OCI-M2 (cell line): ENCODE results near the gene STXBP2.

Experiments
- DNase-seq: peaks from one replicate; lab custom pipeline; 2025; ENCODE audit not compliant: unreplicated experiment; lab: John Stamatoyannopoulos, UW

Gene STXBP2

DNA sequence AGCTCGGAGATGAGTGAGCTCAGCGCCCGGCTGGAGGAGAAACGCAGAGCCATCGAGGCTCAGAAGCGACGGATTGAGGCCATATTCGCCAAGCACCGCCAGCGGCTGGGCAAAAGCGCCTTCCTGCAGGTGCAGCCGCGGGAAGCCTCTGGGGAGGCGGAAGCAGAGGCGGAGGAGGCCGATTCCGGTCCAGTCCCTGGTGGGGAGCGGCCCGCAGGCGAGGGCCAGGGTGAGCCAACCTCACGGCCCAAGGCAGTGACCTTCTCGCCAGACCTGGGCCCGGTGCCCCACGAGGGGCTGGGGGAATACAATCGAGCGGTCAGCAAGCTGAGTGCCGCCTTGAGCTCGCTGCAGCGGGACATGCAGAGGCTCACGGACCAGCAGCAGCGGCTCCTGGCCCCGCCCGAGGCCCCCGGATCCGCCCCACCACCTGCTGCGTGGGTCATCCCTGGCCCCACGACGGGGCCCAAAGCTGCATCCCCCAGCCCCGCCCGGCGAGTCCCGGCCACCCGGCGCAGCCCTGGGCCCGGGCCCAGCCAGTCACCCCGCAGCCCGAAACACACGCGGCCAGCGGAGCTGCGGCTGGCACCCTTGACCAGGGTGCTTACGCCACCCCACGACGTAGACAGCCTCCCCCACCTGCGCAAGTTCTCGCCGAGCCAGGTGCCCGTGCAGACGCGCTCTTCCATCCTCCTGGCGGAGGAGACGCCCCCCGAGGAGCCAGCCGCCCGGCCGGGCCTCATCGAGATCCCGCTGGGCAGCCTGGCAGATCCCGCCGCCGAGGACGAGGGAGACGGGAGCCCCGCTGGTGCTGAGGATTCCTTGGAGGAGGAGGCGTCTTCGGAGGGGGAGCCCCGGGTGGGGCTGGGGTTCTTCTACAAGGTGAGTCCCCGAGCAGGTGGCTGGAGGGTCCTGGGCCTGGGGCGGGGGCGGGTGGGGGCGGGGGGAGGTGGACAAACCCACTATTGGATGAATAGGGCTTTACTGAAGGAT is 24.3 kb upstream of the STXBP2 start:
- DNase-seq, result no peak

DNA sequence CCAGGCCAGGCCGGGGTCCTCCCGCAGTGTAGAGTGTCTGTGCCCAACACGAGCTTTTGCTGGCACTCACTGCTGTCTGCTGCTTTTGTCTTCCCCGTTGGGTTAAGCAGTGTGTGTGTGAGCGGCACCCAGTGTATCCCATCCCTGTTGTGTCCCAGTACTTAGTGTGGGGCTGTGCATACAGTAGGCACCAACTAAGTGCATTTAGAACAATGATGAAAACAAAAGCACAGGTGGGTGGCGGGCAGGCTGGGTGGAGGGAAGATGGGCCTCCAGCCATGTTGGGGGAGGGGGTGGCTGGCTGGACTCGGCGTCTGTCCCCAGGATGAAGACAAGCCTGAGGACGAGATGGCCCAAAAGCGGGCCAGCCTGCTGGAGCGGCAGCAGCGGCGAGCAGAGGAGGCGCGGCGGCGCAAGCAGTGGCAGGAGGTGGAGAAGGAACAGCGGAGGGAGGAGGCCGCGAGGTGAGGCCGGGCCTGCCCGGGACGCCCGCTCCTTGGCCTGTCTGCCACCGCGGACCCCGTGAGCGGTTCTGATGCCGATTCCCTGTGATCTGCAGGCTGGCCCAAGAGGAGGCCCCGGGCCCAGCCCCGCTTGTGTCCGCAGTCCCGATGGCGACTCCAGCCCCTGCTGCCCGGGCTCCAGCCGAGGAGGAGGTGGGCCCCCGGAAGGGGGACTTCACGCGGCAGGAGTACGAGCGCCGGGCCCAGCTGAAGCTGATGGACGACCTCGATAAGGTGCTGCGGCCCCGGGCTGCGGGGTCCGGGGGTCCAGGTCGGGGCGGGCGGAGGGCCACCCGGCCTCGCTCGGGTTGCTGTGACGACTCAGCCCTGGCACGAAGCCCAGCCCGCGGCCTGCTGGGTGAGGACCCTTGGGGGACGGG is 21.8 kb upstream of the STXBP2 start:
- DNase-seq, result no peak

DNA sequence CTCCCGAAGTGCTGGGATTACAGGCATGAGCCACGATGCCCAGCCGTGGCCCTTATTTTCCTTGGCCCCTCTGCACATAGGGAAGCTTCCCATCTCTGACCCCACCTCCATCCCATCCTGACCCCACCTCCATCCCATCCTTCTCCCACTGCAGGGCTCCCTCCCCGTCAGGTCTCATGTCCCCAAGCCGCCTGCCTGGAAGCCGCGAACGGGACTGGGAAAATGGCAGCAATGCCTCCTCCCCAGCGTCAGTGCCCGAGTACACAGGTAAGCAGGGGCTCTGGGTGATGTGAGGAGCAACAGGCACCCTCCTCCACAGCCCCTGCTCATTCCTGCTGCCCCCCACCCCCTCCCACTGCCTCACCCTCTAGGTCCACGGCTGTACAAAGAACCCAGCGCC is 19.7 kb upstream of the STXBP2 start:
- no peak for DNase-seq

DNA sequence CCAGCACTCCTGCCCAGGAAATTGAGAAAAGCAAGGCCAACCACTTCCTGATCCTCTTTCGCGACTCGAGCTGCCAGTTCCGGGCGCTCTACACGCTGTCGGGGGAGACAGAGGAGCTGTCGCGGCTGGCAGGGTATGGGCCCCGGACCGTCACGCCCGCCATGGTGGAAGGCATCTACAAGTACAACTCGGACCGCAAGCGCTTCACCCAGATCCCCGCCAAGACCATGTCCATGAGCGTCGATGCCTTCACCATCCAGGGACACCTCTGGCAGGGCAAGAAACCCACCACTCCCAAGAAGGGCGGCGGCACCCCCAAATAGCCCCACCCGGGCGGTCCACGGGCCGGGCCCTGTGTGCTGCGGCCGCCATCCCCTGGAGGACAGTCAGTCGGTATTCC is 19.2 kb upstream of the STXBP2 start:
- no peak for DNase-seq

DNA sequence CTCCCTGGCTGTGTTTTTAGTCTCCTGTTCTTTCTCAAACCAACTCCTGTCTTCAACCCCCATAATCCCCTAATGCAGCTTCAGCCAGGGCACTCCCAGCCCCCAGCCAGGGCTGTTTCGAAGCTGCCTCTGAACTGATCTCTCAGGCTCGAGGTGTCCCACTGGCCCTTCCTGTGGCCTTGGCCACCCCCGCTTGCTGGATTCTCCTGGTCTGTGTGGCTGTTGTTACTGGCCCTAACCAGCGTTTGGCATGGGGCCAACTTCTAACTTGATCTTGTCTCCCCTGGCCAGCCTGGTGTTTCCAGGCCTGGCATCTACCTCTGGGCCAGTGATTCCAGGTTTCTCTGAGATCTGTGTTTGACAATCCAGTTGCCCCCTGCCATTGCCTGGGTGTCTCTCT is 18.6 kb upstream of the STXBP2 start:
- no peak for DNase-seq

DNA sequence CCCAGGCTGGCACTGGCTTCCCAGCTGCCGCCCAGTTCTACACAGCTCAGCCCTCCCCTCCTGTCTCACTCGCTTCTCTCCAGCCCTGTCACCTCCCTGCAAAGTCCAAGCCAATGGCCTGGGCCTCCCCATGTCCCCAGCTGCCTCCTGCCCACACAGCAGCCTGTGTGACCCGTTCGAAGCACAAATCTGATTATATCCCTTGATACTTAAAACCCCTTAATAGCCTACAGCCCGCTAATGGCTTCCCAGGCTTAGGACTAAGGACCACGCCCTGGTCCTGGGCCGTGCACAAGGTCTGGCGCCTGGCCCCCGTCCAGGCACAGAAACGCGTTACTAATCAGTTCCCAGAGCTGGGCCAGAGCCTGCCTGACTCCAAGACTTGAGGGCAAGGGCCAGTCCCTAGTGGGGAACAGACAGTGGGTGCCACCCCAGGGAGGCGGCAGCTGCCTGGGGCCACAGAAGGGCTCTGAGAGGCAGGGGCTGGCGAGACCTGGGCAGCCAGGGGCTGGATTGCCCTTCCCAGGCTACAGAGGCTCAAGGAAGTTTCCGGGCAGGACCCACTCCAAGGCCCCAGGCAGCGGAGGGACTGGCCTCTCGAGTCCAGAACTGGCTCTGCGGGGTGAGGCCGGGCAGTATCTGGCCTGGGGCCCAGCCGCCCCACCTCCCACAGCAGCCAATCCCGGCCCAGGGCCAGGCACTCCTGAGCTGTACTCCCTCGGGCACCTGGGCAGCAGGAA is 18.0 kb upstream of the STXBP2 start:
- no peak for DNase-seq

DNA sequence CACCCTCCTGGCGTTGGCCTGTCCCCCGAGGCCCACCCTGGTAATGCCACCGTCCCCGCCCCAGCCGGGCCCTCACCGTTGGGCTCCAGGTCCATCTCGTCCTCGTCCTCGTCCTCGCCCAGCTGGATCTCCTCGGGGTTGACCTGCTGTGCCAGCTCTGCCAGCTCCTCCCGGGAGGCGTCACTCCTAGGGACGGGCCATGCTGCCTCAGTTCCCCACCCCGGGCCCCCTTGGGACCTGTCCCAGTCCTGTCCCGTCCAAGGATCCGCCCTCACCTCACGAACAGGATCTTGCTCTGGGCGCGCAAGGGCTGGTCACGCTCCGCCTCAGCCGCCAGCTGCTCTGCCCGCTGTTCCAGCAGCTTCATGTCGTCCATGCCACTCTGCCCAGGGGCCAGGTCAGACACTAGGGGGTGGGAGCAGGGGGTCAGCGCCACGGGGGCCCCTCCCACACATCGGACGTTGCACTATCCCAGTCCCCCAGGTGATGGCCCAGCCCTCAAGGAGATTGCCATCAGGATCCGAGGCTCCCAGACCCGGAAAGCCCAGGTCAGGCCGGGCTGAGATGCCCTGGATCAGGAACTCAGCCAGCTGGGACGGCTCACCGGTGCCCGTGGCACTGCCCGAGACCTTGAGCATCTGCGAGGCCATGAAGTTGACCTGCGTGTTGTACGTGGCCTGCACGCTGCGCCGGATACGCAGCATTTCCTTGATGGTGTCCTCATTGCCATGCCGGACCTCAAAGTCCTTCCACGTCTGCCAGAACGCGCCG is 17.1 kb upstream of the STXBP2 start:
- no peak for DNase-seq

DNA sequence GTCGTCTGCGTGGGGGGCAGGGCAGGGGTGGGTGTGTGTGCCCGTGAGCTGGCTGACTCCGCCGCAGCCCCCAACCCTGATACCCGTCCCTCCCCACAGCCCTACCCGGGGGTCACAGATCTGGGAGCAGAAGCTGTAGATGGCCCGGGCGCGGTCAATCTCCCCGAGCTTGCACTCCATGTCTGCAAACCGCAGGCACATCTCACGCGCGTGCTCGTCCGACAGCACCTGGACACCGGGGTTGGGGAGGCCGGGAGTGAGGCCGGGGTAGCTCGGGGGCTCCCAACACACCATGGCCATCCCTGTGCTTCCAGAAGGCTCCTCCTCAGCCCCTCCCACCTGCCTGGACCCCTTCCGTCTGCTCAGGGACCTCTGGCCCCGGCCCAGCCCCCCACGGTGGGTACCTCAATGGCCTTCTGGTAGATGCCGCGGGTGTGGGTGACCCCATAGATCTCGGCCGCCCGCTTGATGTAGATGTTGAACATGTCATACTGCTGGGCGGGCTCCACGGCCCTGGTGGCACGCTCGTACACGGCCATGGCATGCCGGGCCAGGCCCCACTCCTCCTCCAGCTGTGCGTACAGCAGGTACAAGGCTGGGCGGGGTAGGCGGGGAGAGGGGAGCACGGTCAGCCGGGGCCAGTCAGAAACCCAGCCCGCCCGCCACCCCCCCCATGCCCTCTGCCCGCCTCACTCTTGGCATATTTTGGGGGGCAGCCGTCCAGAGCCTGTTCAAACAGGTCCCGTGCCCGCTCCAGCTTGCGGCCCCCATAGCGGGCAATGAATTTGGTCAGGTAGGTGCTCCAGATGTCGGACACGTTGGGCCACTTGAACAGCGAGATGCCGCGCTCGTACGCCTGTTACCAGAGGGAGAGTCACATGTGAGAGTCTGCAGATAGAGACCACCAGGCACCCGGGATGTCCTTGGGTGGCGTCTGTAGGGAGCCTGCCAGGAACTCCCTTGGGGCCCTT is 16.2 kb upstream of the STXBP2 start:
- DNase-seq, result no peak

DNA sequence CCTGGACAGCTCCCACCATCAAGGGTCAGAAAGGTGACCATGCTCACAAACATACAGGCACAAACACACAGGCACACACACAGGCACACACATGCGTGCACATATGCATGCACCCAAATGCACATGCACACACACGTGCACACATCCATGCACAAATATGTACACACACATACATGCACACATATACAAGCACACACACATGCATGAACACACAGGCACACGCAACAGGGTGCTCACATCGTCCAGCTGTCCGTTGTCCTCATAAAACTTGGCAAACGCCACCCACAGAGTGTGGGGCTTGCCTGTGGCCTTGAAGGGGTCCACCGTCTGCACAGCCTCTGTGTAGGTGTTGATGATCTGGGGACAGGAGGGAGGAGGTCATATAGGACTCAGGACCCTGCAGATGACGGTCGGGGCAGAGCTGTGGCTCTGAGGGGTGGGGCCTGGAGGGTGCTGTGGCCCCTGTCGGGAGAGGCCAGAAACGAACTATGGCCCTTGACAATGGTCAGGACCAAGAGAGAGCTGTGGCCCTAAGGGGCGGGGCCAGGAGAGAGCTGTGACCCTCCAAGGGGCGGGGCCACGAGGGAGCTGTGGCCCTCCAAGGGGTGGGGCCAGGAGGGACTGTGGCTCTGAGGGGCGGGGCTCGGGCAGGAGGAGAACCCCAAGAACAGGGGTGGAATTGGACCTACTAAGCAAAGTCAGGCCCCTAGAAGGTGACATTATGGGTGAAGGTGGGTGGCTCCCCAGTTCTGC is 13.8 kb upstream of the STXBP2 start:
- no peak for DNase-seq

DNA sequence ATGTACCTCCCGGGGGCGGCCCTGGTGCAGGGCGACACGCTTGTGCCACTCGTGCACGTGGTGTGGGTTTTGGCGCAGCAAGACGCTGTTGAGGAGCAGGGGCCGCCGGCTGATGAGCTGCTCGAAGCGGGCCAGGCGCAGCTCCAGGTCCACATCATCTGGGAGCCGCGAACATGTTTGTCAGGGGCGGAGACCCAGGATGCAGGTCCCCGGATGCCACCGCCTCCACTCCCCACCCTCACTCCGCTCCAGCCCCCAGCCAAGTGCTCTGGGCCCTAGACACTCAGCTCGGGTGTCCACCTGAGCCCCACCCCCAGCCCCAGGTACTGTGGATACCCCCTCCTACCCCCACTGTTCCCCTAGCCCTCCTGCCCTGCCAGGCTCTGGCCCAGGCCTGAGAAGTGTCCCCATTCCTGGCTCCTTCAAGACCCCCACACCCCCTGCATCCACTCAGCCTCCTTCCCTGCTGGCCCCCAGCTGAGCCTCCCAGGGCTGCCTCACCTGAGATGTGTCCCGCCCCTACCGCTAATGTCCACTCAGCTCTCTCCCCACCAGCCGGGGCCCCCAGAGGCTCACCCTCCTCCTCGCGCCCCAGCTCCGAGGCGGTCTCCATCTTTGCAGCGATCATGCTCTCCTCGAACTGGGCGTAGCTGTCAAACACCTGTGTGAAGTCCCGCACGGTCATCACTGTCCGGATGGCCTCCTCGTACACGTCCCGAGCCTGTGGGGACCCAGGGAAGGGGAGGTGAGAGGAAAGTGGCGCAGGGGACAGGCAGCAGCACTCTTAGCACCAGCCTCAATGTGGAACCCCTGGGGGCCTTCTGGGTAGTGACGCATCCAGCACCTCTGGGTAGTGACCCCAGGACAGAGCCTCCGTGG is 12.9 kb upstream of the STXBP2 start:
- no peak for DNase-seq

DNA sequence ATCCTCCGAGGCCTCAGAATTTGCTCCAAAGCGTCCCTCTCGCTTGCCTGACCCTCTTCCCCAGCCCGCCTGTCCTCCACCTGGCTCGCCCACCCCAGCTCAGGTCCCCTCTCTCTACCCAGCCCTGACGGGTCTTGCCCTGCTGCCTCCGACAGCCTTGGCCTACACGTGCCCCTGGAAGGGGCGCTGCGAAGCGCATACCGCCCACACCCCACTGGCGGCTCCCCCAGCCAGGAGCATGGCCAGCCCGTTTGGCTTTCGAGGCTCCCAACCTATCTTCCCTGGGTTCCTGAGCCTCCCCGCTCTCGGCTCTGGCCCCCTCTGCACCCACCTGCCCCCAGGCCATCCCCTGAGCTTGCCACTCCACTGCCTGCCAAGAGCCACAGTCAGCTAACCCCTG is 12.1 kb upstream of the STXBP2 start:
- no peak for DNase-seq

DNA sequence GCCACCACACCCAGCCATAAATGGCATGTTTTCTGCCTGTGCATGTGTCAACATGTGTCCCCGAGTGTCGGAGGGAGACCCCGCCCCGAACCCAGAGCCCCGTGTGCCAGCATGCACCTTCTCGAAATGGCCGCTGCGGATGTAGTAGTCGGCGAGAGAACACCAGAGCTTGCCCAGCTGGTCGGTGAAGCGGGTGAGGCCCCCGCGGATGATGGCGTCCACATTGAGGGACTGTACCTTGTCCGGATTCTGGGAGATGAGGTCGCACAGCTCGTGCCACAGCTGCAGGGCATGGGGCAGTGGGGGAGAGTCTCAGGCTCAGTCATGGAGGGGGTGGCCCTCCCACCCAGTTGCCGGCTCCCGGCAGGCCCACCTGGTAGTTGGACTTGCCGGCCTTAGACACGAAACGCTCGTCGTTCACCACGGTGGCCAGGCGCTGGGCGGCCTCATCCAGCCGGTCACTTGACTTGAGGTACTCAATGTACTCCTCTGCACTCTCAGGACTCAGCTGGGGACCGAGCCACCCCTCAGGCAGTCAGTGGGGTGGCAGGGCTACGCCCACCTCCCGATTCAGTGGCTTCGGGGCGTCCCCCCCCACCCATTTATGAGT is 11.0 kb upstream of the STXBP2 start:
- DNase-seq, result no peak

DNA sequence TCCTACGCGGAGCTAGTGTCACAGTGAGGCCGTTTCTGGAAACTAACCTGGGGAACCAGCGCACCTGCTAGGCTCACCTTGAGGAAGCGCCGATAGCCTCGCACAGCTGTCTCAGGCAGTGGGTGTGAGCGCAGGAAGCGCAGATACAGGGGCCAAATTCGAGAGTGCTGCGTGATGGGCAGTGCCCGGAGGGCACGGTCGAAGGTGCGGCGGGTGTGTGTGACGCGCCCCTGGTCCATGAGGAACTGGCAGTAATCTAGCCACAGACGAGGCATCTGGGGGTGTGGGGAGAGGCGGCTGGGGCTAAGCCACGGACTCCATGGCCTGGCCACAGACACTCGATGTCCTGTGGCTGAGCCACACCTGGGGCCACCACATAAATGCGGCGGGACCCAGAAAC is 9.7 kb upstream of the STXBP2 start:
- no peak for DNase-seq

DNA sequence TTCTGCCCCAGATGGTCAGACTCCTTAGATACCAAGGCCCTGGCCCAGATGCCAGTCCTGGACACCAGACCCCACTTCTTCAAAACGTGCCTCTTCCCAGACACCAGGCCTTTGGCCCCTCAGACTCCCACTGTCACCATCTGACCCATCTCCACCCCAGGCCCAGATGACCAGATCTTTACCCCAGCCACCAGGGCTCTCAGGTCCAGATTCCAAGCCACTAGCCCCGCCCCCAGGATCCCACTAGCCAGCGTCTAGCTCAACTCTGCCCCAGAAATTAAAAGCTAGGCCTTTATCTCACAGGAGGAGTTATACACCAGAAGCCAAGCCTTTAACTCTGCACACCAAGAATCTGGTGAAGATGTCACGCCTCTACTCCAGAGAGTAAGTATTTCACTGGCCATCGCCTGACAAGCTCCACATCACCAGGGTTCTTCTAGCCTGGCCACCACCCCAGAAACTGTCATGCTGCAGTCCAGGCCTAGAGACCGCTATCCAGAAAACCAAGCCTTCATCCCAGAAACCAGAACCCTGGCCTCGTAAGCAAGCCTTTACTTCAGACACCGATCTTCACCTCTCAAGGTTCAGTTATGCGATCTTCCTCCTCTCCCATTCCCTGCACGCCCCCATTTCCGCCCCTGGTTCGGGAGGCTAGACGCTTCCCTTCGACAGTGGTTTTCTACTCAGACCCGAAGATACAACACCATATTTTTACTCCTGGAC is 8.2 kb upstream of the STXBP2 start:
- no peak for DNase-seq

DNA sequence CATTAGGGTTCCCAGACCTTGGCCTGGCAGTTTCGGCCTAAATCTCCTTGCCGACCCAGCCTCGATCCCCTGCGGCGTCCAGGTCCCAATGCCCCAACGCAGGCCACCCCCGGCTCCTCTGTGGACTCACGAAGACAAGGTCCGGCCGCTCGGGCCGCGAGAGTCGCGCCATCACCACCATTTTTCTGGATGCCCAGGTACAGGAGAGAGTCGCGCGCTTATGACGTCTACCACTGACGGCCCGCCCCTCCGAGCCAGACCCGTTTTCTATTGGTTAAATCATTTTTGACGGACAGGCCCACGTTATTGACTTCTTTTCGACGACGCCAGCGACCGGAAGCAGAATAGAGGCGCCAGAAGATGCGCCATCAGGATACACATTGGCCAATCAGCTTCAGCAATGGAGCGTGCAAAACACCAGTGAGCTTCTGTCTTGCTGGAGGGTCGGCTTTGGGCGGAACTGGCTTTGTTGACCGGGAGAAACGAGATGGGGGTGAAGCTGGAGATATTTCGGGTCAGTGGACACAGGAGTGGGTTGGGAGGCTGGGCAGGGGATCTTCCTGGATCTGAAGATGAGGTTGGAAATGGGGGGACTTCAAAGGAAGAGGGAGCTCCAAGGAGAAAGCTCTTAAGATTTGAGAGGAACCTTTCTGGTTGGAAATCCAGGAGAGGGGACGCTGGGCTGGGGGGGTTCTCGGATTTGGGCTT is 7.4 kb upstream of the STXBP2 start, which contains the start of the genes PET100 and XAB2:
Gene PET100 (plus strand): TSS at position 447 of the 708 bp plus-strand sequence. CDS start 41 bp downstream, at position 488.
Gene XAB2 (minus strand): TSS at position 199 of the 708 bp plus-strand sequence. CDS start 18 bp downstream, at position 181.
- peak; percentile 95 for DNase-seq

DNA sequence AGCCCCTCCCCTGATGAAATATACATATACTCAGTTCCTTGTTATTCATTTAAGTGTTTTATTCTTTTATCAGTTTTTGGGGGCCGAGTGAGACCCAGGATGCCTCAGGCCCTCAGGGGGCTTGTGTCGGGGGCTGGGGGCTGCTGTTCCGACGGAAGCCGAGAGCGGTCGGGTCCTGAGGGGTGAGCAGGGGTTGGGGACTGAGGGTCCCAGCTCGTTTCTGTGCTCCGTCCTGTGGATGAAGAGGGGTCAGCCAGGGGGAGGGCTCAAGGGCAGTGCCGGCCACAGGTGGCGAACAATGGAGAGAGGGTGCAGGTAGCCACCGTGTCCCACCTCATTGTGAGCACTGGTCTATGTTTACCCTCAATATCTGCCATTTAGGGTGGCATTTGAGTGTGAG is 5.3 kb upstream of the STXBP2 start:
- DNase-seq, result no peak
